SU-DHL-6 (cell line): ENCODE measurements around the gene OR2A25.
"Not testable (repeated sequence)": the region's sequence is repeated elsewhere in the genome, so short reads cannot be mapped to it uniquely, and the experiment has no call there.

ENCODE experiments used
- H2AFZ ChIP-seq: fragments of 200-600 bp; sonication (generic); 2 replicates; pipeline ENCODE4 v1.6.1; 2014; ENCODE audit warnings: low read depth, mild to moderate bottlenecking, moderate library complexity, mixed read lengths, antibody characterized with exemption, low read length; ENCODE audit not compliant: severe bottlenecking
- H3F3A ChIP-seq: fragments of 200-600 bp; shearing (Covaris generic); 2 replicates; pipeline ENCODE4 v1.6.0; 2016; ENCODE audit warnings: antibody characterized with exemption, mild to moderate bottlenecking; ENCODE audit not compliant: insufficient read depth
- H3K27ac ChIP-seq: fragments of 200-600 bp; sonication (generic); 2 replicates; pipeline ENCODE4 v1.5.1; 2016; ENCODE audit warnings: low read depth, mild to moderate bottlenecking, low read length, moderate library complexity, mixed read lengths
- H3K27me3 ChIP-seq: fragments of 200-600 bp; sonication (generic), shearing (Covaris generic); 2 replicates; pipeline ENCODE4 v1.6.0; 2014; ENCODE audit warnings: mild to moderate bottlenecking, low read length
- H3K36me3 ChIP-seq: fragments of 200-600 bp; sonication (generic); 2 replicates; pipeline ENCODE4 v1.6.1; 2014; ENCODE audit warnings: mild to moderate bottlenecking, low read length, mixed read lengths
- H3K4me2 ChIP-seq: fragments of 300-600, 200-600 bp; shearing (Covaris generic), sonication (generic); 2 replicates; pipeline ENCODE4 v1.6.0; 2014; ENCODE audit warnings: low read length, low read depth, mild to moderate bottlenecking; ENCODE audit not compliant: poor library complexity, severe bottlenecking
- H3K4me3 ChIP-seq: fragments of 200-600 bp; sonication (generic); 2 replicates; pipeline ENCODE4 v1.5.1; 2014; ENCODE audit warnings: antibody characterized with exemption, low read length, mild to moderate bottlenecking, mixed read lengths; ENCODE audit not compliant: insufficient read depth, poor library complexity, severe bottlenecking
- H3K79me2 ChIP-seq: fragments of 200-600 bp; sonication (generic); 2 replicates; pipeline ENCODE4 v1.6.1; 2014; ENCODE audit warnings: mild to moderate bottlenecking, low read length, moderate library complexity; ENCODE audit not compliant: insufficient read depth
- H3K9ac ChIP-seq: fragments of 200-600 bp; sonication (generic); 2 replicates; pipeline ENCODE4 v1.7.0; 2014; ENCODE audit warnings: mild to moderate bottlenecking, low read length
- H3K9me2 ChIP-seq: fragments of 200-600 bp; sonication (generic); replicated peaks from 2 replicates; pipeline ENCODE4 v1.6.1; 2014; ENCODE audit warnings: low read length; ENCODE audit not compliant: insufficient read depth
- H3K9me3 ChIP-seq: fragments of 200-600 bp; sonication (generic); 2 replicates; pipeline ENCODE4 v1.6.1; 2014; ENCODE audit warnings: low read length, mixed read lengths; ENCODE audit not compliant: insufficient read depth
- H4K20me1 ChIP-seq: fragments of 200-600 bp; sonication (generic); 2 replicates; pipeline ENCODE4 v1.6.1; 2014; ENCODE audit warnings: low read depth, mild to moderate bottlenecking, antibody characterized with exemption, low read length, moderate library complexity, mixed read lengths
- CTCF ChIP-seq: fragments of 200-600 bp; sonication (generic); IDR thresholded peaks from one replicate; pipeline ENCODE4 v1.5.1; 2017; ENCODE audit warnings: antibody characterized with exemption, mild to moderate bottlenecking, low read length, moderate library complexity; ENCODE audit not compliant: insufficient read depth, poor library complexity, severe bottlenecking
- EZH2phosphoT487 ChIP-seq: fragments of 200-600 bp; sonication (generic), shearing (Covaris generic); conservative IDR thresholded peaks from 2 replicates; pipeline ENCODE4 v1.6.1; 2018; ENCODE audit warnings: mild to moderate bottlenecking, antibody characterized with exemption, low read length, moderate library complexity, mixed read lengths

The OR2A25 gene

GRCh38 chr7:144048648-144049047 lies 21.0 kb upstream of the OR2A25 start, which contains the start of gene OR2A5:
Gene OR2A5 (plus strand): TSS chr7:144048948. CDS start chr7:144050402, 1,454 bp downstream.
- Histone ChIP-seq H3K36me3 (no peaks in the 10 kb centered on the region), H2AFZ (no peak within 1 kb of the TSS), H3F3A (no peaks in the 10 kb centered on the region), H4K20me1 (no peaks in the 10 kb centered on the region), H3K27ac (no peak within 1 kb of the TSS), H3K9ac (no peak within 1 kb of the TSS), H3K4me3 (no peak within 1 kb of the TSS), H3K27me3 (no peaks in the 10 kb centered on the region), H3K4me2 (no peak within 1 kb of the TSS), H3K79me2 (no peaks in the 10 kb centered on the region), H3K9me3 (no peaks in the 10 kb centered on the region), H3K9me2 (no peaks in the 10 kb centered on the region)
- TF ChIP-seq CTCF: no peak
- no peak for TF ChIP-seq EZH2phosphoT487

- H3K27me3 ChIP-seq: no peaks in the 10 kb centered on the region
- H3K4me2 ChIP-seq: no peak overlapping the region
- H3F3A ChIP-seq: no peaks in the 10 kb centered on the region
- no peak overlapping the region for H3K4me3 ChIP-seq
- H3K9me3 ChIP-seq: no peaks in the 10 kb centered on the region
- H3K9me2 ChIP-seq: no peaks in the 10 kb centered on the region
- H3K9ac ChIP-seq: no peak overlapping the region
- TF ChIP-seq EZH2phosphoT487 (no peak), CTCF (no peak)
- H2AFZ ChIP-seq: no peak overlapping the region
- H3K36me3 ChIP-seq: no peaks in the 10 kb centered on the region
- H3K27ac ChIP-seq: no peak overlapping the region
- H3K79me2 ChIP-seq: no peaks in the 10 kb centered on the region
- no peaks in the 10 kb centered on the region for H4K20me1 ChIP-seq
Measured at GRCh38 chr7:144049491-144049890, 20.1 kb upstream of the OR2A25 start.

- H3K27me3 ChIP-seq: no peaks in the 10 kb centered on the region
- H3K27ac ChIP-seq: no peak overlapping the region
- no peaks in the 10 kb centered on the region for H3F3A ChIP-seq
- no peak overlapping the region for H2AFZ ChIP-seq
- no peaks in the 10 kb centered on the region for H3K79me2 ChIP-seq
- H3K9me3 ChIP-seq: no peaks in the 10 kb centered on the region
- TF ChIP-seq CTCF: no peak
- TF ChIP-seq EZH2phosphoT487: no peak
- H4K20me1 ChIP-seq: no peaks in the 10 kb centered on the region
- H3K36me3 ChIP-seq: no peaks in the 10 kb centered on the region
- H3K9me2 ChIP-seq: no peaks in the 10 kb centered on the region
- H3K4me3 ChIP-seq: no peak overlapping the region
- H3K4me2 ChIP-seq: no peak overlapping the region
- no peak overlapping the region for H3K9ac ChIP-seq
Measured at GRCh38 chr7:144050093-144050492, 19.5 kb upstream of the OR2A25 start.

- H4K20me1 ChIP-seq, H3K4me2 ChIP-seq, H3K79me2 ChIP-seq, H3K36me3 ChIP-seq, H3K9ac ChIP-seq, H3K9me2 ChIP-seq, H3K27me3 ChIP-seq, H3K4me3 ChIP-seq, H2AFZ ChIP-seq, H3F3A ChIP-seq, H3K9me3 ChIP-seq, H3K27ac ChIP-seq: not testable (repeated sequence)
Measured at GRCh38 chr7:144050884-144051283, 18.7 kb upstream of the OR2A25 start.
